Measurements from ENCODE around the gene ZNF827.

ZNF827 gene

DNA sequence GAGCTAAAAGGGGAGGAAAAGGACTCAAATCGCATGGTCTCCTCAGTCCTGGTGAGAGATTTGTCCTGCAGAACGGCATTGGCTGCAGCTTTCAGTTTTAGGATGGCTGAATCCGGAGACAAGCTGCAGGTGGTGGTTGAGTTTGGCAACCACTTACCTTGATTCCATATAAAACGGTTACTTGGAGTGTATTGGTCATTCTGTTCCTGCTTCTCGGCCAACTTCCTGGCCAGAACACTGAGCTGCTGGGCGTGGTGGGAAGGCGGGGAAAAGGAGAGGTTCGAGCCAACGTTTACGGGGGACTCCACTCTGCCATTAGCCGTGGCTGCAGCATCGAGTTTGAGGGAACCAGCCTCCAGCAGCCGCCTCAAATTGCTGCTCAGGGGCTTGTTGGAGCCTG is 36.1 kb downstream of the ZNF827 start:
- TF ChIP-seq, protein P1, sequence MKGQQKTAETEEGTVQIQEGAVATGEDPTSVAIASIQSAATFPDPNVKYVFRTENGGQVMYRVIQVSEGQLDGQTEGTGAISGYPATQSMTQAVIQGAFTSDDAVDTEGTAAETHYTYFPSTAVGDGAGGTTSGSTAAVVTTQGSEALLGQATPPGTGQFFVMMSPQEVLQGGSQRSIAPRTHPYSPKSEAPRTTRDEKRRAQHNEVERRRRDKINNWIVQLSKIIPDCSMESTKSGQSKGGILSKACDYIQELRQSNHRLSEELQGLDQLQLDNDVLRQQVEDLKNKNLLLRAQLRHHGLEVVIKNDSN (IDR thresholded peaks at IDR 0.05): no peak

DNA sequence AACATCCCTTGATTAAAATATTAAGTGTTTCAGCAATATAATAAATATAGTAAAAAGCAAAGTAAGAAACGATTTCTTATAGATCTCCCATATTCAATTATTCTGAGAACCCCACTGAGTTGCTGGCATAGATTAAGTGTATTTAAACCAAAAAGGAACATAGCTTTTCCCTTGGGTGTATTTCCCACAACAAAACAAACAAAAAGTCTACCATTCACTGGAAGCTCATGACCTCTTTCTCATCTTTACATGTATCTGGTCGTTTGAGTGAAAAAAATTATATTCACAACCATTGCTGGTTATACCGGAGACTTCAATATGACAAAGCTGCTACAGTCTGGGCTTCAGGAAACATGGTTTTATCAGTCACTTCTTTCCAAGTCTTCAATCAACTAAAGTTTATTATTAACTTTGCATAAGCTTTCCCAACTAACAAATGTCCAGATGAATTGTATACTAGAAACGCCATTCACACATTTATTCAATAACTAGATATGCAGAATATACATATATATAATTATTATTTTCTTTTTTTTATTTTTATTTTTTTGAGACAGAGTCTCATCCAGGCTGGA is 38.6 kb downstream of the ZNF827 start:
- TF ChIP-seq YY1 (IDR thresholded peaks at IDR 0.05; ENCODE audit: low read depth) (no peak), TAF1 (IDR thresholded peaks at IDR 0.05; ENCODE audit: low read depth) (no peak), EP300 (IDR thresholded peaks at IDR 0.05; ENCODE audit: borderline replicate concordance) (no peak), CEBPB (IDR thresholded peaks at IDR 0.05) (no peak), FOXM1 (IDR thresholded peaks at IDR 0.05; ENCODE audit: borderline replicate concordance, low read depth) (no peak), NFIC (IDR thresholded peaks at IDR 0.05) (no peak), CREB1 (IDR thresholded peaks at IDR 0.05; ENCODE audit: low read depth) (no peak), ZBTB7A (IDR thresholded peaks at IDR 0.05; ENCODE audit: low read depth) (no peak)
- TF ChIP-seq, protein P1 (IDR thresholded peaks at IDR 0.05): no peak
- TF ChIP-seq, protein P2, sequence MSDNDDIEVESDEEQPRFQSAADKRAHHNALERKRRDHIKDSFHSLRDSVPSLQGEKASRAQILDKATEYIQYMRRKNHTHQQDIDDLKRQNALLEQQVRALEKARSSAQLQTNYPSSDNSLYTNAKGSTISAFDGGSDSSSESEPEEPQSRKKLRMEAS (IDR thresholded peaks at IDR 0.05): no peak

DNA sequence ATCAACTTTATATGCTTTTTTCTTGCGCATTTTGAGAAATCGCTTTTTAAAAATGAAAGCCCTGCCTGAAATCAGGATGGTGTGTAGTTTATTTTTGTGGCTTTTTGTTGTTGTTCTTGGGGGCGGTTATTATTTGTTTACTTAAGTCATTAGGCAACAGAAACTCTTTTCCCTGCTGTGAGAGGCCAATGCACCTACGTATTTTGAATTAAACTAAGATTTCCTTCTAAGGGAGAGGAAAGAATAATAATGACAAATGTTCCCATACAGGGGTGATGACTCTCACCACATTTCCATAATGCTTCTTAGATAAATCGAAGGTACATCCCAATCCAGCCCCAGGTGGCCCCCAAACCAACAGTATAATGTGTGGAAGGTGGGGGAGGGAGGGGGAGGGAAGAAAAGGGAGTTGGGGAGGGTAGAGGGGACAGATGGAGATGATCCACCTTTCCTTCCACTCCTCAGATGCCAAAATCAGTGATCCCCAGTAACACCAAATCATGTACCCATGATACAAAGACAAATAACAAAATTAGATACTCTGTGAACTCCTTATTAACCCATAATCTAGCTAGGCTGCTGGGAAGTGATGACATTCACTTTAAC is 39.6 kb downstream of the ZNF827 start:
- TF ChIP-seq, protein P3, sequence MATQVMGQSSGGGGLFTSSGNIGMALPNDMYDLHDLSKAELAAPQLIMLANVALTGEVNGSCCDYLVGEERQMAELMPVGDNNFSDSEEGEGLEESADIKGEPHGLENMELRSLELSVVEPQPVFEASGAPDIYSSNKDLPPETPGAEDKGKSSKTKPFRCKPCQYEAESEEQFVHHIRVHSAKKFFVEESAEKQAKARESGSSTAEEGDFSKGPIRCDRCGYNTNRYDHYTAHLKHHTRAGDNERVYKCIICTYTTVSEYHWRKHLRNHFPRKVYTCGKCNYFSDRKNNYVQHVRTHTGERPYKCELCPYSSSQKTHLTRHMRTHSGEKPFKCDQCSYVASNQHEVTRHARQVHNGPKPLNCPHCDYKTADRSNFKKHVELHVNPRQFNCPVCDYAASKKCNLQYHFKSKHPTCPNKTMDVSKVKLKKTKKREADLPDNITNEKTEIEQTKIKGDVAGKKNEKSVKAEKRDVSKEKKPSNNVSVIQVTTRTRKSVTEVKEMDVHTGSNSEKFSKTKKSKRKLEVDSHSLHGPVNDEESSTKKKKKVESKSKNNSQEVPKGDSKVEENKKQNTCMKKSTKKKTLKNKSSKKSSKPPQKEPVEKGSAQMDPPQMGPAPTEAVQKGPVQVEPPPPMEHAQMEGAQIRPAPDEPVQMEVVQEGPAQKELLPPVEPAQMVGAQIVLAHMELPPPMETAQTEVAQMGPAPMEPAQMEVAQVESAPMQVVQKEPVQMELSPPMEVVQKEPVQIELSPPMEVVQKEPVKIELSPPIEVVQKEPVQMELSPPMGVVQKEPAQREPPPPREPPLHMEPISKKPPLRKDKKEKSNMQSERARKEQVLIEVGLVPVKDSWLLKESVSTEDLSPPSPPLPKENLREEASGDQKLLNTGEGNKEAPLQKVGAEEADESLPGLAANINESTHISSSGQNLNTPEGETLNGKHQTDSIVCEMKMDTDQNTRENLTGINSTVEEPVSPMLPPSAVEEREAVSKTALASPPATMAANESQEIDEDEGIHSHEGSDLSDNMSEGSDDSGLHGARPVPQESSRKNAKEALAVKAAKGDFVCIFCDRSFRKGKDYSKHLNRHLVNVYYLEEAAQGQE (IDR thresholded peaks at IDR 0.05; ENCODE audit: low read depth): no peak
- TF ChIP-seq TCF12 (IDR thresholded peaks at IDR 0.05; ENCODE audit: low read depth) (no peak), EP300 (IDR thresholded peaks at IDR 0.05; ENCODE audit: borderline replicate concordance) (no peak), ZBTB7A (IDR thresholded peaks at IDR 0.05; ENCODE audit: low read depth) (no peak), CEBPB (IDR thresholded peaks at IDR 0.05) (no peak), TAF1 (IDR thresholded peaks at IDR 0.05; ENCODE audit: low read depth) (no peak), EGR1 (IDR thresholded peaks at IDR 0.05) (no peak), RAD21 (IDR thresholded peaks at IDR 0.05; ENCODE audit: low read depth) (no peak), TEAD4 (IDR thresholded peaks at IDR 0.05) (no peak), FOXM1 (IDR thresholded peaks at IDR 0.05; ENCODE audit: borderline replicate concordance, low read depth) (no peak), YY1 (IDR thresholded peaks at IDR 0.05; ENCODE audit: low read depth) (no peak), CREB1 (IDR thresholded peaks at IDR 0.05; ENCODE audit: low read depth) (no peak), NFIC (IDR thresholded peaks at IDR 0.05) (no peak)
- TF ChIP-seq, protein P1 (IDR thresholded peaks at IDR 0.05): no peak
- TF ChIP-seq, protein P2 (IDR thresholded peaks at IDR 0.05): no peak

DNA sequence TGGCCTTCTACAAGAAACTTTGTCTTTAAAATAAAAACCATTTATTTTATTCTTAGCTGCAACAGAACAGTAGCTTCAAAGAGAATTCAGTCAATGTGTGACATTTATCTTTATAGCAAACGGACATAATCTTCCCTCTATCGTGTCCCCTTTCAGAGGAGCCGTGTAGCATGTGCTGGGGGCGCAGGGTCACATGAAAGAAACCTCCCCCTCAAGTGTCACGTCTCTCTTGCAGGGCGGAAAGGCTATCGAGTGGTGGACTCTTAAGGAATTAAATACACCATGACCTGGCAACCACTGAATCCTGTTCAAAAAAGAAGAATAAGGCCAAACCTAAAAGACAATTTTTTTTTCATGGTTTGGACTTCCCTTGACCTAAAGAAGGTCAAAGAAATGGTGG is 40.2 kb downstream of the ZNF827 start:
- TF ChIP-seq TAF1 (IDR thresholded peaks at IDR 0.05; ENCODE audit: low read depth): no peak

DNA sequence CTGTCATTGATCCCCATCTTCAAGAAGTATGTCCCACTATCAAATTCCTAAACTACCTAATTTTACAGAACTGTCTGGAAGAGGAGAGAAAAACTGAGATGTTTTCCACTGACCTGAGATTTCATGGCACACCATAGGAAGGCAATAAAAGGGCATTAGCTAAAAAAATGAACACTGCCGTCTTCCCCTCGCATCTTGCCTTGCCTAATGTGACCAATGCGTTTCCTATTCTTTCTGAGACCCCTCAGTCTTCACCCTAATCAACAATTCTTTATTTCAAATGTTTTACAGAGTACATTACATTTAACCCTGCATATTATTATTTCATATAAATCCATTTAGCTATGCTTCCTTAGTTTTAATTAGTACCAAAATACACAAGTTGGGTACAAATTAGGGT is 43.6 kb downstream of the ZNF827 start:
- TF ChIP-seq RAD21 (IDR thresholded peaks at IDR 0.05; ENCODE audit: low read depth) (no peak), CEBPB (IDR thresholded peaks at IDR 0.05) (no peak), CREB1 (IDR thresholded peaks at IDR 0.05; ENCODE audit: low read depth) (no peak)
- TF ChIP-seq, protein P1 (IDR thresholded peaks at IDR 0.05): no peak

DNA sequence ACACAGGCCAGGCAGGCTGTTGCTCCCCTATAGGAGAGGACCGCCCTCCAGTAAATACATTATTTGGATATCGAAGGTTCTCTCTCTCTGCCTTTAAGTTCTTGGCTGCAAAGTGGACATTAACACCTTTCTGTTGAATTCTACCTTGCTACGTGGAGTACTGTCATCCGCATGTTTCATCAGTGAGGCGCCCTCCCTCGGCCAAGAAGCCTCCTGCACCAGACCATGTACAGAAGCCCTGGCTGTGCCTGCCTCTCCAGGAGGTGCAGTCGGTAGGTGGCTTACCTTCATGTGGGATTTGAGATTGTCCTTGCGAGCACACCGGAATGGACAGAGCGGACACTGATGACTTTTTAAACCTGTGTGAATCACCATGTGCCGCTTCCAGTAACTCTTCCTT is 46.7 kb downstream of the ZNF827 start:
- TF ChIP-seq TAF1 (IDR thresholded peaks at IDR 0.05; ENCODE audit: low read depth) (no peak), YY1 (IDR thresholded peaks at IDR 0.05; ENCODE audit: low read depth) (no peak), EGR1 (IDR thresholded peaks at IDR 0.05) (no peak), ZBTB7A (IDR thresholded peaks at IDR 0.05; ENCODE audit: low read depth) (no peak), NFIC (IDR thresholded peaks at IDR 0.05) (no peak), TCF12 (IDR thresholded peaks at IDR 0.05; ENCODE audit: low read depth) (no peak), EP300 (IDR thresholded peaks at IDR 0.05; ENCODE audit: borderline replicate concordance) (no peak), CEBPB (IDR thresholded peaks at IDR 0.05) (no peak), CREB1 (IDR thresholded peaks at IDR 0.05; ENCODE audit: low read depth) (no peak), RAD21 (IDR thresholded peaks at IDR 0.05; ENCODE audit: low read depth) (no peak), TEAD4 (IDR thresholded peaks at IDR 0.05) (no peak)
- TF ChIP-seq, protein P3 (IDR thresholded peaks at IDR 0.05; ENCODE audit: low read depth): no peak
- TF ChIP-seq, protein P2 (IDR thresholded peaks at IDR 0.05): no peak
- TF ChIP-seq, protein P1 (IDR thresholded peaks at IDR 0.05): no peak
